ENCODE results near the gene FRMD4A. TPM values are rescaled to one million over a fixed set of nuclear protein-coding genes. Genes with fewer than 3 reads are reported as not detected.
"Not testable (repeated sequence)": the region's sequence is repeated elsewhere in the genome, so short reads cannot be mapped to it uniquely, and the experiment has no call there.

Gene FRMD4A
- total RNA-seq, 2 donors from 2014 or later: 22.3 to 22.4 TPM

GRCh38 chr10:14048930-14049613 lies 281.7 kb downstream of the FRMD4A start:
- no peaks in the 10 kb centered on the region for H3K4me1 Mint-ChIP-seq
- no peaks in the 10 kb centered on the region for H3K36me3 Mint-ChIP-seq (ENCODE audit: low read depth)
- Histone ChIP-seq H3K27me3 (ENCODE audit: control insufficient read depth, insufficient read depth, low read length, poor library complexity, severe bottlenecking) (no peaks in the 10 kb centered on the region), H3K4me3 (ENCODE audit: low read length) (no peak overlapping the region), H3K9ac (ENCODE audit: extremely low read depth, low read length, poor library complexity, severe bottlenecking) (no peak overlapping the region), H3K27ac (ENCODE audit: low read depth, low read length) (no peak overlapping the region), H3K36me3 (ENCODE audit: control insufficient read depth, insufficient read depth, low read length) (no peaks in the 10 kb centered on the region), H3K4me1 (ENCODE audit: control insufficient read depth, insufficient read depth, low read length) (no peaks in the 10 kb centered on the region), H3K9me3 (ENCODE audit: control insufficient read depth, low read length) (no peaks in the 10 kb centered on the region)
- WGBS, 2 experiments (ENCODE audit: insufficient coverage in 1 of 2, insufficient read length in 1 of 2): 92 to 95% methylated on average over 4 to 6 of the region's 6 CpGs
- H3K9me3 Mint-ChIP-seq: peaks cover 1% of the 10 kb centered on the region
- no peak for TF ChIP-seq CTCF (conservative IDR thresholded peaks at IDR 0.05)
- no peaks in the 10 kb centered on the region for H3K27me3 Mint-ChIP-seq (ENCODE audit: insufficient read depth)
- no peak overlapping the region for H3K27ac Mint-ChIP-seq
- no peak overlapping the region for H3K4me3 Mint-ChIP-seq
- no peak for DNase-seq

- Histone ChIP-seq H3K9ac (ENCODE audit: extremely low read depth, low read length, poor library complexity, severe bottlenecking) (no peak overlapping the region), H3K4me3 (ENCODE audit: low read length) (no peak overlapping the region), H3K36me3 (ENCODE audit: control insufficient read depth, insufficient read depth, low read length) (no peaks in the 10 kb centered on the region), H3K4me1 (ENCODE audit: control insufficient read depth, insufficient read depth, low read length) (no peaks in the 10 kb centered on the region), H3K27me3 (ENCODE audit: control insufficient read depth, insufficient read depth, low read length, poor library complexity, severe bottlenecking) (no peaks in the 10 kb centered on the region), H3K9me3 (ENCODE audit: control insufficient read depth, low read length) (no peaks in the 10 kb centered on the region), H3K27ac (ENCODE audit: low read depth, low read length) (no peak overlapping the region)
- H3K4me3 Mint-ChIP-seq: no peak overlapping the region
- no peak for DNase-seq
- no peaks in the 10 kb centered on the region for H3K27me3 Mint-ChIP-seq (ENCODE audit: insufficient read depth)
- no peaks in the 10 kb centered on the region for H3K36me3 Mint-ChIP-seq (ENCODE audit: low read depth)
- H3K9me3 Mint-ChIP-seq: peaks cover 1% of the 10 kb centered on the region
- no peak overlapping the region for H3K27ac Mint-ChIP-seq
- no peaks in the 10 kb centered on the region for H3K4me1 Mint-ChIP-seq
- 88 to 96% methylated on average over 1 to 2 of the region's 2 CpGs for WGBS, 2 experiments (ENCODE audit: insufficient coverage in 1 of 2, insufficient read length in 1 of 2)
- no peak for TF ChIP-seq CTCF (conservative IDR thresholded peaks at IDR 0.05)
These were observed 283.3 kb downstream of the FRMD4A start for GRCh38 chr10:14047431-14047830.

- H3K9me3 ChIP-seq (ENCODE audit: control insufficient read depth, low read length); H3K4me3 Mint-ChIP-seq; H3K27ac ChIP-seq (ENCODE audit: low read depth, low read length); H3K9me3 Mint-ChIP-seq; H3K4me1 ChIP-seq (ENCODE audit: control insufficient read depth, insufficient read depth, low read length); H3K36me3 ChIP-seq (ENCODE audit: control insufficient read depth, insufficient read depth, low read length); H3K27ac Mint-ChIP-seq; H3K27me3 ChIP-seq (ENCODE audit: control insufficient read depth, insufficient read depth, low read length, poor library complexity, severe bottlenecking); H3K27me3 Mint-ChIP-seq (ENCODE audit: insufficient read depth); DNase-seq; H3K9ac ChIP-seq (ENCODE audit: extremely low read depth, low read length, poor library complexity, severe bottlenecking); H3K4me1 Mint-ChIP-seq; H3K36me3 Mint-ChIP-seq (ENCODE audit: low read depth); H3K4me3 ChIP-seq (ENCODE audit: low read length): not testable (repeated sequence)
- 92 to 94% methylated on average over 7 of the region's 7 CpGs for WGBS, 2 experiments (ENCODE audit: insufficient coverage in 1 of 2, insufficient read length in 1 of 2)
These were observed 288.7 kb downstream of the FRMD4A start for GRCh38 chr10:14042051-14042450.

All from endodermal cell (in vitro differentiated cells).